Body of pancreas (tissue), 4 donors: ENCODE results near the gene CALML3.

Source experiments
- CTCF ChIP-seq, 7 experiments: fragments of 450-650 bp in 4 of 7; fragments of 200-600 bp in 3 of 7; sonication (generic) in 3 of 7; IDR thresholded peaks; one replicate each; pipeline ENCODE4 v1.5.1; 2016 to 2019; ENCODE audit warnings: antibody characterized with exemption in 7 of 7
- POLR2A ChIP-seq, 3 donors: fragments of 450-650 bp; IDR thresholded peaks; one replicate each; pipeline ENCODE4 v1.6.1; 2016; ENCODE audit warnings: antibody characterized with exemption in 3 of 3, mild to moderate bottlenecking in 2 of 3

GRCh38 chr10:5533098-5533731, 8.5 kb downstream of the CALML3 start:
- no peak for TF ChIP-seq CTCF (IDR thresholded peaks at IDR 0.05)
- TF ChIP-seq POLR2A (IDR thresholded peaks at IDR 0.05) = no peak
